Astrocyte (in vitro differentiated cells and primary cell): ENCODE measurements around the gene CADM1. TPM values are rescaled to one million over a fixed set of nuclear protein-coding genes. Genes with fewer than 3 reads are reported as not detected.
A peak's percentile ranks its signal among the peaks of the same experiment; 100 is the strongest.

Experiments used
- DNase-seq: peaks from one replicate; pipeline ENCODE4 v3.0.0-alpha.2; 2010; ENCODE audit warnings: low read depth
- FAIRE-seq: peaks from 2 replicates; lab custom pipeline; 2011; peaks lifted over from hg19 to GRCh38; lab: Jason Lieb, UNC
- H2AFZ ChIP-seq: 2 replicates; pipeline ENCODE4 v1.6.0; 2012; ENCODE audit warnings: low read depth, low read length, inconsistent platforms
- H3K27ac ChIP-seq: 2 replicates; pipeline ENCODE4 v1.5.1; 2011; ENCODE audit warnings: low read depth, low read length, inconsistent platforms
- H3K27me3 ChIP-seq: 2 replicates; pipeline ENCODE4 v1.6.0; 2011; ENCODE audit warnings: low read length, inconsistent platforms; ENCODE audit not compliant: insufficient read depth
- H3K36me3 ChIP-seq: 2 replicates; pipeline ENCODE4 v1.5.1; 2011; ENCODE audit warnings: low read length, inconsistent platforms; ENCODE audit not compliant: insufficient read depth
- H3K4me1 ChIP-seq: 2 replicates; pipeline ENCODE4 v1.5.1; 2011; ENCODE audit warnings: low read length, inconsistent platforms; ENCODE audit not compliant: insufficient read depth
- H3K4me2 ChIP-seq: 2 replicates; pipeline ENCODE4 v1.6.0; 2012; ENCODE audit warnings: low read length, inconsistent platforms
- H3K4me3 ChIP-seq: 2 replicates; pipeline ENCODE4 v1.5.1; 2011; ENCODE audit warnings: low read depth, mild to moderate bottlenecking, low read length, inconsistent platforms; ENCODE audit not compliant: insufficient read depth
- H3K79me2 ChIP-seq: 2 replicates; pipeline ENCODE4 v1.6.0; 2012; ENCODE audit warnings: mild to moderate bottlenecking, low read length, inconsistent platforms; ENCODE audit not compliant: insufficient read depth
- H3K9ac ChIP-seq: 2 replicates; pipeline ENCODE4 v1.6.0; 2012; ENCODE audit warnings: mild to moderate bottlenecking, low read length, inconsistent platforms
- H3K9me3 ChIP-seq: 2 replicates; pipeline ENCODE4 v1.5.1; 2012; ENCODE audit warnings: low read depth, mild to moderate bottlenecking, low read length, inconsistent platforms; ENCODE audit not compliant: insufficient read depth
- H4K20me1 ChIP-seq: 2 replicates; pipeline ENCODE4 v1.6.0; 2012; ENCODE audit warnings: low read length, inconsistent platforms; ENCODE audit not compliant: insufficient read depth
- H3K27ac Mint-ChIP-seq: one replicate; pipeline ENCODE4 v1.8.0; 2021; ENCODE audit warnings: mild to moderate bottlenecking, mixed read lengths; ENCODE audit not compliant: unreplicated experiment
- H3K27me3 Mint-ChIP-seq: one replicate; pipeline ENCODE4 v1.8.0; 2021; ENCODE audit warnings: low read depth, mixed read lengths; ENCODE audit not compliant: unreplicated experiment
- H3K36me3 Mint-ChIP-seq: one replicate; pipeline ENCODE4 v1.8.0; 2021; ENCODE audit warnings: low read depth, mixed read lengths; ENCODE audit not compliant: unreplicated experiment
- H3K4me1 Mint-ChIP-seq: one replicate; pipeline ENCODE4 v1.8.0; 2021; ENCODE audit warnings: low read depth, mixed read lengths; ENCODE audit not compliant: unreplicated experiment
- H3K4me3 Mint-ChIP-seq: one replicate; pipeline ENCODE4 v1.8.0; 2021; ENCODE audit warnings: mild to moderate bottlenecking, moderate library complexity, mixed read lengths; ENCODE audit not compliant: unreplicated experiment
- H3K9me3 Mint-ChIP-seq: one replicate; pipeline ENCODE4 v1.8.0; 2021; ENCODE audit warnings: mild to moderate bottlenecking, mixed read lengths; ENCODE audit not compliant: unreplicated experiment
- EZH2 ChIP-seq: IDR thresholded peaks from 2 replicates; pipeline ENCODE4 v1.6.1; 2012; ENCODE audit warnings: mild to moderate bottlenecking, low read length, inconsistent platforms; ENCODE audit not compliant: insufficient read depth
- total RNA-seq: library from RNA; stranded (reverse); gene quantifications from 2 replicates; pipeline ENCODE4 v1.2.1, GENCODE V29; 2021
- TF ChIP-seq, protein P1 (sequence below): IDR thresholded peaks from 2 replicates; pipeline ENCODE4 v1.5.1; 2011; ENCODE audit warnings: low read depth, mild to moderate bottlenecking, inconsistent platforms, low read length, moderate library complexity; ENCODE audit not compliant: insufficient read depth

CADM1 gene
- total RNA-seq, 1 donor from 2014 or later, result 414 TPM

DNA sequence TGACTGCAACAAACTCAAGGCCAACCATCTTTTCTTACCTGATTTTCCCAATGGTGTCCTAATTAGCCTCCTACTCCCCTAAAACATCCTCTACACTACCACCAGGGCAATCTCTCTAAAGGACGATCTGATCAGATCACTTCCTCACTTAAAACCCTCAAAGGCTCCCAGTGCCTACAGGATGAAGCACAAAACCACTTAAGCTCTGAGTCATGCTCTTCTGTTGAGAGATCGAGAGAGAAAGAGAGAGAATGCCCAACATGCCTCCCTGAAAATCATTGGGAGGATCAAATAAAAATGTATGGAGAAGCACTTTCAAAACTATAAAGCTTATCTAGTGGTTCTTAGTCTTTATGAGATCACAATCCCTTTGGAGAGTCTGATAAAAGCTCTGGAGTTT lies 171.1 kb downstream of the CADM1 start:
- Histone ChIP-seq H4K20me1 (no peaks in the 10 kb centered on the region), H3K27me3 (no peaks in the 10 kb centered on the region), H3K4me2 (peak overlapping the region; percentile 6), H3K4me3 (no peak overlapping the region), H3K79me2 (no peaks in the 10 kb centered on the region), H3K36me3 (no peaks in the 10 kb centered on the region), H3K27ac (no peak overlapping the region), H3K4me1 (no peaks in the 10 kb centered on the region), H3K9me3 (no peaks in the 10 kb centered on the region), H2AFZ (no peak overlapping the region), H3K9ac (no peak overlapping the region)
- Mint-ChIP-seq H3K4me1 (peaks cover 5% of the 10 kb centered on the region), H3K27ac (no peak overlapping the region), H3K4me3 (no peak overlapping the region), H3K36me3 (peaks cover 10% of the 10 kb centered on the region), H3K27me3 (no peaks in the 10 kb centered on the region), H3K9me3 (no peaks in the 10 kb centered on the region)
- FAIRE-seq, result no peak
- TF ChIP-seq EZH2, result no peak
- TF ChIP-seq, protein P1, sequence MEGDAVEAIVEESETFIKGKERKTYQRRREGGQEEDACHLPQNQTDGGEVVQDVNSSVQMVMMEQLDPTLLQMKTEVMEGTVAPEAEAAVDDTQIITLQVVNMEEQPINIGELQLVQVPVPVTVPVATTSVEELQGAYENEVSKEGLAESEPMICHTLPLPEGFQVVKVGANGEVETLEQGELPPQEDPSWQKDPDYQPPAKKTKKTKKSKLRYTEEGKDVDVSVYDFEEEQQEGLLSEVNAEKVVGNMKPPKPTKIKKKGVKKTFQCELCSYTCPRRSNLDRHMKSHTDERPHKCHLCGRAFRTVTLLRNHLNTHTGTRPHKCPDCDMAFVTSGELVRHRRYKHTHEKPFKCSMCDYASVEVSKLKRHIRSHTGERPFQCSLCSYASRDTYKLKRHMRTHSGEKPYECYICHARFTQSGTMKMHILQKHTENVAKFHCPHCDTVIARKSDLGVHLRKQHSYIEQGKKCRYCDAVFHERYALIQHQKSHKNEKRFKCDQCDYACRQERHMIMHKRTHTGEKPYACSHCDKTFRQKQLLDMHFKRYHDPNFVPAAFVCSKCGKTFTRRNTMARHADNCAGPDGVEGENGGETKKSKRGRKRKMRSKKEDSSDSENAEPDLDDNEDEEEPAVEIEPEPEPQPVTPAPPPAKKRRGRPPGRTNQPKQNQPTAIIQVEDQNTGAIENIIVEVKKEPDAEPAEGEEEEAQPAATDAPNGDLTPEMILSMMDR, result no peak
- peak; percentile 75 for DNase-seq

DNA sequence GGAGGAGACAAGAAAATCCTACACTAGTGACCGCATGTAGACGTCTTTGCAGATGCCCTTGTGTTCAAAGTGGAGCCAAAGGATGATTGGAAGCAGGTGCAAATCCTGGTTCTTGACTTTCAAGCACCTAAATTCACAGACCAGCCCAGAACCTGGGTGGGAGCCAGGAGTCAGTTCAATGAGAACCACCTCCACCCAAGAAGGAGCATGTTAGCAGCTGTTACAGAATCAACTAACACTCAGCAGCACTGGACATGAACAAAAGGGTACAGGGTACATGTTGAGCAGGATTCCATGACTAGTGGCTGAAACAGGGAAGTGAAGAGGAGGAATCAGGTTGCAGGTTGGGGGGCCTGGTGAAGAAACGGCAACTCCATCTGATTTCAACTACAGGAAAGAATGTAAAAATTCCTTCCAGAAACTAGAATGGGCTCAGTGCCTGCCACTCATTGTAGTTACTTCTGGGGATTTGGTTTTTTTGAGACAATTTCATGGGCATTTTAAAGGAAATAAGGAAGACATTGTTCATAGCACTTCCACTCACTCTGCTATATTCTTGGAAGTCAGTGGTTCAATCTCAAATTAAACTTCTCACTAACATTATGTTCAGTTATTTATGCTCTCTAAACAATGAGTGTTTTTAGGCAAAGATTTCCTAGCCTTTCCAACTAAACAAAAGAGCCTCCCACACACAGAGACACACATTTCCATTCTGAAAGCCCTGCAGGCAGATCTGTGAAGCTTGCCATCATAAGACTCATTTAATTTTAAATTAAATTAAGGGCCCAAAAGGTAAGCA lies 173.3 kb downstream of the CADM1 start:
- Histone ChIP-seq H3K9me3 (no peaks in the 10 kb centered on the region), H3K36me3 (no peaks in the 10 kb centered on the region), H3K4me3 (no peak overlapping the region), H3K27ac (no peak overlapping the region), H3K79me2 (no peaks in the 10 kb centered on the region), H3K4me1 (no peaks in the 10 kb centered on the region), H4K20me1 (no peaks in the 10 kb centered on the region), H3K4me2 (no peak overlapping the region), H2AFZ (no peak overlapping the region), H3K9ac (no peak overlapping the region), H3K27me3 (no peaks in the 10 kb centered on the region)
- FAIRE-seq, result no peak
- Mint-ChIP-seq H3K4me1 (peaks cover 5% of the 10 kb centered on the region), H3K9me3 (no peaks in the 10 kb centered on the region), H3K27ac (peak overlapping the region; percentile 20), H3K36me3 (peaks cover 12% of the 10 kb centered on the region), H3K4me3 (no peak overlapping the region), H3K27me3 (no peaks in the 10 kb centered on the region)
- DNase-seq, result no peak
- TF ChIP-seq EZH2, result no peak
- TF ChIP-seq, protein P1, result no peak

DNA sequence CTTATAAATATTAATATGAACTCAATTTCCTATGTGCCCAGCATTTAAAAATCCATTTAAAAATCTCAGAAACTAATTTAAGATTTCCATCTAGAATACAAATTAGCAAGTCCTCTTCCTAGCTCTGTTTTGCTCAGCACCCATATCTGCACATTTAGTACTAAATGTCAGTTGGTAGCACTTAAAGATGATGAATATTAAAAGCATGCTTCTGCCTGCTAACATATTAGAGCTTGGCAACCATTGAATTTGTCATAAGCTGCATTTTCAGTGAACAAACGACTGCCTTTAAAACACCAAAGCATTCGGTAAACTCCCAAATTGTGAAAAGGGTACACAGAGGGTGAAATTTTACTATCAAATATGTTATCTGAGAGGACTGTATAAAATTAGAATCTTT lies 177.7 kb downstream of the CADM1 start:
- H3K27ac ChIP-seq, result no peak overlapping the region
- FAIRE-seq, result no peak
- H3K4me1 Mint-ChIP-seq, result peaks cover 20% of the 10 kb centered on the region

More for the DNA sequence above, 177.7 kb downstream of the CADM1 start:
- H3K79me2 ChIP-seq, result no peaks in the 10 kb centered on the region
- H4K20me1 ChIP-seq, result no peaks in the 10 kb centered on the region
- Mint-ChIP-seq H3K9me3 (no peaks in the 10 kb centered on the region), H3K36me3 (peaks cover 15% of the 10 kb centered on the region), H3K27ac (no peak overlapping the region), H3K27me3 (no peaks in the 10 kb centered on the region), H3K4me3 (no peak overlapping the region)
- no peak overlapping the region for H3K4me3 ChIP-seq
- no peaks in the 10 kb centered on the region for H3K4me1 ChIP-seq
- no peak overlapping the region for H2AFZ ChIP-seq
- H3K36me3 ChIP-seq, result no peaks in the 10 kb centered on the region
- DNase-seq, result no peak
- no peak overlapping the region for H3K9ac ChIP-seq
- H3K4me2 ChIP-seq, result no peak overlapping the region
- no peaks in the 10 kb centered on the region for H3K27me3 ChIP-seq
- no peaks in the 10 kb centered on the region for H3K9me3 ChIP-seq
- TF ChIP-seq, protein P1, result no peak
- no peak for TF ChIP-seq EZH2
